ENCODE data around the gene MYL10.
A peak's percentile ranks its signal among the peaks of the same experiment; 100 is the strongest.

The MYL10 gene

DNA sequence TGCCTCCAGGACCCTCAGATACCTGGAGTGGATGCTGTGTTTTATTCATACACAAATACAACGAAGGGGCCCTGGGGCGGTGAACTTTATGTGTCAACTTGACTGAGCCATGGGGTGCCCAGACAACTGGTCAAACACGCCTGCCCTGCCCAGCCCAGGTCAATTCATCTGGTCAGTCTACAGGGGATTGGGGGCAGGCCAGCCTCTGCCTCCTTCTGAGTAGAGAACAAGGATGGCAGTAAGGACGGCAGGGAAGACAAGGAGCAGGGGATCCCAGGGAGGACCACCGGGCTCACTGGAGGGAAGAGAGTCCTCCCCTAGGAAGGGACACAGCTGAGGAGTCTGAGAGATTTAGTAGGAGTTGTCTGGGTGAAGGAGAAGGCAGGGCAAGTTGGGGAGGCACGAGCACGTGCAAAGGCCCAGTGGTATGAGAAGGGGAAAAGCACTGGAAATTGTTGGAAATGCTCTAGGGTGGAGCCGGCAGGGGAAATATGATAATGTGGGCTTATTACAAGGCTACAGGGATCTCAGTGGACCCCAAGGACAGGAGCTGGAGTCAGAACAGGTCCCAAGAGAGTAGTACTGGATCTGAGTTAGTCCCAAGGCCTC, 63.4 kb downstream of the MYL10 start:
- no peak for DNase-seq (ENCODE audit: low spot score)

- DNase-seq (ENCODE audit: low spot score): peak; percentile 77
Measured at GRCh38 chr7:101564778-101565211, 64.3 kb downstream of the MYL10 start.

- DNase-seq (ENCODE audit: low spot score): no peak
Measured at GRCh38 chr7:101563943-101564777, 64.9 kb downstream of the MYL10 start.
